HepG2 (cell line): ENCODE results near the gene TMED6. TPM values are rescaled to one million over a fixed set of nuclear protein-coding genes. Genes with fewer than 3 reads are reported as not detected.

ENCODE experiments used
- ARNTL ChIP-seq: sonication (generic); formaldehyde crosslinking; IDR thresholded peaks from 2 replicates; pipeline ENCODE4 v1.4.0; 2020; ENCODE audit warnings: mild to moderate bottlenecking, missing genetic modification reagents
- CBX5 ChIP-seq: sonication (generic); formaldehyde crosslinking; IDR thresholded peaks from 2 replicates; pipeline ENCODE4 v1.4.0; 2020; ENCODE audit warnings: missing genetic modification reagents, borderline replicate concordance
- ELK4 ChIP-seq: sonication (generic); formaldehyde crosslinking; IDR thresholded peaks from 2 replicates; pipeline ENCODE4 v1.9.0; 2021; ENCODE audit warnings: missing genetic modification reagents, borderline replicate concordance
- FOXP1 ChIP-seq, 2 experiments: fragments of 450-650 bp in 1 of 2; IDR thresholded peaks; 2 replicates each; pipeline ENCODE4 v1.6.1; 2017 to 2018; ENCODE audit warnings: antibody characterized with exemption in 1 of 2
- KDM1A ChIP-seq: IDR thresholded peaks from 2 replicates; pipeline ENCODE4 v1.6.1; 2016; ENCODE audit warnings: missing compliant biosample characterization
- MAFK ChIP-seq, 2 experiments: IDR thresholded peaks in 1 of 2; conservative IDR thresholded peaks in 1 of 2; 2 replicates each; pipeline ENCODE4 v1.6.1; 2011; ENCODE audit warnings: improper control_type of control experiment in 2 of 2, low read length in 2 of 2
- MYNN ChIP-seq: sonication (generic); formaldehyde crosslinking; IDR thresholded peaks from 2 replicates; pipeline ENCODE4 v1.4.0; 2020; ENCODE audit warnings: mild to moderate bottlenecking, low read depth, missing genetic modification reagents
- NFYB ChIP-seq: sonication (generic); formaldehyde crosslinking; IDR thresholded peaks from 2 replicates; pipeline ENCODE4 v1.4.0; 2020; ENCODE audit warnings: missing genetic modification reagents
- PAXIP1 ChIP-seq: sonication (generic); formaldehyde crosslinking; conservative IDR thresholded peaks from 2 replicates; pipeline ENCODE4 v1.4.0; 2020; ENCODE audit warnings: mild to moderate bottlenecking, missing genetic modification reagents, moderate library complexity
- RFXANK ChIP-seq: IDR thresholded peaks from 2 replicates; pipeline ENCODE4 v1.6.1; 2016
- THAP11 ChIP-seq: IDR thresholded peaks from 2 replicates; pipeline ENCODE4 v1.6.1; 2016; ENCODE audit warnings: missing biosample characterization, missing genetic modification reagents
- THAP8 ChIP-seq: sonication (generic); formaldehyde crosslinking; IDR thresholded peaks from 2 replicates; pipeline ENCODE4 v1.5.1; 2020; ENCODE audit warnings: missing genetic modification reagents, mild to moderate bottlenecking, borderline replicate concordance
- TP53 ChIP-seq: sonication (generic); formaldehyde crosslinking; conservative IDR thresholded peaks from 2 replicates; pipeline ENCODE4 v1.4.0; 2020; ENCODE audit warnings: missing genetic modification reagents
- ZBTB25 ChIP-seq: IDR thresholded peaks from 2 replicates; pipeline ENCODE4 v1.6.1; 2018; ENCODE audit warnings: missing genetic modification reagents
- ZBTB46 ChIP-seq: sonication (generic); formaldehyde crosslinking; IDR thresholded peaks from 2 replicates; pipeline ENCODE4 v1.4.0; 2020; ENCODE audit warnings: mild to moderate bottlenecking, missing genetic modification reagents, borderline replicate concordance
- ZNF101 ChIP-seq: sonication (generic); formaldehyde crosslinking; IDR thresholded peaks from 2 replicates; pipeline ENCODE4 v1.4.0; 2020; ENCODE audit warnings: mild to moderate bottlenecking, low read depth, missing genetic modification reagents, borderline replicate concordance
- ZNF225 ChIP-seq: sonication (generic); formaldehyde crosslinking; IDR thresholded peaks from 2 replicates; pipeline ENCODE4 v1.4.0; 2020; ENCODE audit warnings: mild to moderate bottlenecking, missing genetic modification reagents
- ZNF430 ChIP-seq: sonication (generic); formaldehyde crosslinking; IDR thresholded peaks from 2 replicates; pipeline ENCODE4 v1.9.0; 2021; ENCODE audit warnings: mild to moderate bottlenecking, missing genetic modification reagents
- ZNF7 ChIP-seq: IDR thresholded peaks from 2 replicates; pipeline ENCODE4 v1.6.1; 2016; ENCODE audit warnings: missing biosample characterization, missing genetic modification reagents
- ZNF776 ChIP-seq: sonication (generic); formaldehyde crosslinking; IDR thresholded peaks from 2 replicates; pipeline ENCODE4 v1.4.0; 2020; ENCODE audit warnings: mild to moderate bottlenecking, missing genetic modification reagents
- ZNF878 ChIP-seq: sonication (generic); formaldehyde crosslinking; IDR thresholded peaks from 2 replicates; pipeline ENCODE4 v1.8.1; 2023; ENCODE audit warnings: mild to moderate bottlenecking, missing genetic modification reagents, moderate library complexity
- polyA plus RNA-seq, 8 experiments: library from polyadenylated mRNA; depleted of rRNA in 3 of 8; stranded (reverse) in 7 of 8; unstranded in 1 of 8; fragments of >200 nt; fragmentation: Illumina TruSeq in 4 of 8; extraction: Trizol in 4 of 8; gene quantifications; 2 replicates each; pipeline versions ENCODE4 v1.2.1 to v1.2.3, GENCODE V29; 2011 to 2016; ENCODE audit warnings: low read depth in 4 of 8, missing spikeins in 1 of 8, mixed read lengths in 1 of 8; ENCODE audit not compliant: insufficient read depth in 1 of 8
- total RNA-seq, 5 experiments: library from RNA; depleted of rRNA; stranded (reverse); fragments of >200 nt; fragmentation: Illumina TruSeq; extraction: Trizol; gene quantifications; 2 replicates each; pipeline ENCODE4 v1.2.3, GENCODE V29; 2016; ENCODE audit warnings: low read depth in 1 of 5

TMED6 gene
- total and polyA plus RNA-seq, 2 of the 13 experiments (the other 11 are each of a cell fraction or from before 2014, with no cell fraction given), result 9.8 to 14.4 TPM

GRCh38 chr16:69330286-69331109, 21.1 kb downstream of the TMED6 start, which contains the start of gene PDF (continued):
- TF ChIP-seq ZNF225 (CRISPR knock-in tag) (peak; percentile 41; the same call in 1 of the 2 replicates), FOXP1 (IDR thresholded peaks at IDR 0.05) (no peak), FOXP1 (CRISPR knock-in tag; IDR thresholded peaks at IDR 0.05) (no peak), ZNF776 (CRISPR knock-in tag) (peak; percentile 11; the same call in 1 of the 2 replicates), PAXIP1 (CRISPR knock-in tag) (peak; percentile 69; the same call in 1 of the 2 replicates), ZNF878 (peak; percentile 50; the same call in 1 of the 2 replicates), MAFK (conservative IDR thresholded peaks at IDR 0.05 in 1 of 2, IDR thresholded peaks at IDR 0.05 in 1 of 2; ENCODE audit: low read length in 2 of 2) (no peak), ZNF7 (CRISPR knock-in tag) (no peak), ZNF430 (CRISPR knock-in tag) (no peak; the same call in 1 of the 2 replicates), NFYB (CRISPR knock-in tag) (peak; percentile 53), THAP8 (CRISPR knock-in tag) (peak; percentile 25; the same call in 1 of the 2 replicates), TP53 (CRISPR knock-in tag) (peak; percentile 68; the same call in 1 of the 2 replicates), ZNF101 (no peak), KDM1A (CRISPR knock-in tag) (0 out of 2 replicates have a peak, but pooled peaks have one; percentile 56), THAP11 (CRISPR knock-in tag) (peak; percentile 93), MYNN (CRISPR knock-in tag) (no peak), ZBTB25 (CRISPR knock-in tag) (peak; percentile 97), ZBTB46 (CRISPR knock-in tag) (no peak), ELK4 (CRISPR knock-in tag) (peak; percentile 81; the same call in 1 of the 2 replicates), RFXANK (CRISPR knock-in tag) (peak; percentile 67; the same call in 1 of the 2 replicates), CBX5 (CRISPR knock-in tag) (0 out of 2 replicates have a peak, but pooled peaks have one; percentile 43), ARNTL (CRISPR knock-in tag) (0 out of 2 replicates have a peak, but pooled peaks have one; percentile 5)
